Activated CD4-positive, CD25-positive, alpha-beta regulatory T cell (primary cell): ENCODE data around the gene SGTA.
"Not testable (repeated sequence)": the region's sequence is repeated elsewhere in the genome, so short reads cannot be mapped to it uniquely, and the experiment has no call there.

Experiments used
- DNase-seq, 4 experiments: peaks; one replicate each; lab custom pipeline; 2025; lab: John Stamatoyannopoulos, UW

Gene SGTA

DNA sequence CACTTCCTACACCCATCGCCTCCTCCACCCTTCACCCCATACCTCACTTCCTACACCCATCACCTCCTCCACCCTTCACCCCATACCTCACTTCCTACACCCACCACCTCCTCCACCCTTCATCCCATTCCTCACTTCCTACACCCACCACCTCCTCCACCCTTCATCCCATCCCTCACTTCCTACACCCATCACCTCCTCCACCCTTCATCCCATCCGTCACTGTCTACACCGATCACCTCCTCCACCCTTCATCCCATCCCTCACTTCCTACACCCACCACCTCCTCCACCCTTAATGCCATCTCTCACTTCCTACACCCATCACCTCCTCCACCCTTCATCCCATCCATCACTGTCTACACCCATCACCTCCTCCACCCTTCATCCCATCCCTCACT, 69.9 kb downstream of the SGTA start:
- not testable (repeated sequence) for DNase-seq

DNA sequence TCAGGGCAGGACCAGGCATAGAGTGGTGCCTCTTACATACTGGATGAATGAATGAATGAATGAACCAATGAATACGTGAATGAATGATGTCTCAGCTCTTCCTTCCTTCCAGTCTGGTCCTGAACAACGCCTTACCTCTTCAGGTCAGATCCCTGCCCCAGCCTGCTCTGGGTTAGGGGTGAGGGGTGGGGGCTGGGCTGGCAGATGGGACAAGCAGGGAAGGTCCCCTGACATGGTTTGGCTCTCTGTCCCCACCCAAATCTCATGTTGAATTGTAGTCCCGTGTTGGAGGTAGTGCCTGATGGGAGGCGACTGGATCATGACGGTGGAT, 71.2 kb downstream of the SGTA start:
- no peak for DNase-seq

DNA sequence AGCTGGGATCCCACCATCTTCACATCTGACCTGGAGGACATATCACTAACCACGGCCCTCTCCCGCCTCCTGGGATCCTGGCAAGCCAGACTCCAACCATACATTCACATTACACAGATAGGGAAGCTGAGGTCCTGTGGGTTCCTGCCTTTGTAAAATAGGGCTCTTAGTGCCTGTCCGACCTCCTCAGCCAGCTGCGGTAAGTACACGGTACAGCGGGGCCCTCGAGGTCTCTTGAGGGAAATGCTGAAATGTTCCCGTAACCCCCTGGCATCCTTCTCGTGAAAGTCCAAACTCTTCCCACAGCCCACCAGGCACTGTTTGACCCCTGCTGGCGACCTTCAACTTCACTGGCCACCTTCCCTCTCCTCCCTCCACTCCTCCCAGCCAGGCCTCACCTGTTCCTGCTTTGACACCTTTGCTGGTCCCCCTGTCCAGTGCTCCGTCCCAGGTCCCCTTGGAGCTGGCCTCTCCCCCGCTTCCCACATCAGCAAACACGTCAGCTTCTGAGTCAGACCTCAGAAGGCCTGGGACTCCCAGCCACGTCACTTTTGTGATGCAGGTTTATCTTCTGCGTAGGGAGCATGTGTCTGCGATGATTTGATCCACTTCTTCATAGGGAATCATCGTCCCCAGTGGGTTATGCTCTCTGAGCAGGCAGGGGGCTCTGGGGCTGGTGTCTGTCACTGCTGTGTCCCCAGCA, 71.8 kb downstream of the SGTA start:
- DNase-seq = no peak

DNA sequence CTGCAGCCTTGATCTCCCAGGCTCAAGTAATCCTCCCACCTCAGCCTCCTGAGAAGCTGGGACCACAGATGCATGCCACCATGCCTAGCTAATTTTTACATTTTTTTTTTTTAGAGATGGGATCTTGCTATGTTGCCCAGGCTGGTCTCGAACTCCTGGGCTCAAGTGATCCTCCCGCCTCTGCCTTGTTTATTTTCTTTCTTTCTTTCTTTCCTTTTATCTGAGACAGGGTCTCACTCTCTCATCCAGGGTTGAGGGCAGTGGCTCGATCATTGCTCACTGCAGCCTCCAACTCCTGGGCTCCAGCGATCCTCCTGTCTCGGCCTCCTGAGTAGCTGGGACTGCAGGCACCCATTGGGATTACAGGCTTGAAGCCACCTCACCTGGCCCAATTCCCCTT, 76.8 kb downstream of the SGTA start:
- no peak for DNase-seq
